ENCODE data around the gene PDE9A. TPM values are rescaled to one million over a fixed set of nuclear protein-coding genes. Genes with fewer than 3 reads are reported as not detected.

PDE9A gene
- total RNA-seq, 3 donors from 2014 or later, result 3.0 to 14.7 (median 10.5) TPM

DNA sequence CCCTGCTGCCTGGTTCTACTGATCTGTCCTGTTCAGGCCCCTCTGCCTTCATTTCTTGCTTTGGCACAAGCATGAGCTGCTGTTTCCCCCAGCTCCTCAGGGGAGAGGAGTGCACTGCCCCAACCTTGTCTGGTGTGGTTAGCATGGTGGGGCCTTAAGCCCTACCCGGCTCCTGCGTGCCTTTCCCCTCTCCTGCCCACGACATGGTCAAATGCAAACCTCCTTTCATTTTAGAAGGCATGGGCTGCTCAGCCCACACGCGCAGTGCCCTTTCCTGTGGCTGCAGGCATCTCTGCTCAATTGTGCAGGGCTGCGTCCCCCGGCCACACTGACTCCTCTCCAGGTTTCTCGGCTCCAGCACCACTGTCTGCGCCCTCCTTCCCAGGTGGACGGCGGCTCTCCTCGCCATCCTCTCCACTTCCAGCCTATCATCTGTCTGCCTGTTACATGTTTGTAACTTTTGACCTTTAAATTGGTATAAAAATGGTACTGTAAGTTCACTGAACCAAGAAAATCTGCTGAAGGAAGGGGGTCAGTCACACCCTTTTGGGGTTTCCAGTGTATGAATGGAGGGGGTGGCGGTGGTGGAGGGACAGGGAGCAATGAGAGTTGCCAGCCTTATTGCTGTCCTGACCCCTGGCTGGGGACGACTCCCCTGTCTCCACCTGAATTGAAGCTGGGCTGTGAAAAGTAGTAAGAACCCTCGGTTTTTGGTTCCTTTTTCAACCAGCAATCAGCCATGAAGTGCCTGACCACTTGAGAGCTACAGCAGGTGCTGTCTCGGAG lies 5.1 kb downstream of the PDE9A start:
- Histone ChIP-seq H3K36me3 (no peaks in the 10 kb centered on the region), H3K27ac (no peak overlapping the region), H3K4me1 (peaks cover 7 to 12% of the 10 kb centered on the region in 2 donors), H3K4me3 (no peak overlapping the region), H3K9me3 (no peaks in the 10 kb centered on the region), H3K27me3 (no peaks in the 10 kb centered on the region)
- DNase-seq (ENCODE audit: low spot score in 2 of 2), result no peak
- TF ChIP-seq POLR2AphosphoS5 (IDR thresholded peaks at IDR 0.05) (no peak), POLR2A (IDR thresholded peaks at IDR 0.05) (no peak)
- TF ChIP-seq, protein P1, sequence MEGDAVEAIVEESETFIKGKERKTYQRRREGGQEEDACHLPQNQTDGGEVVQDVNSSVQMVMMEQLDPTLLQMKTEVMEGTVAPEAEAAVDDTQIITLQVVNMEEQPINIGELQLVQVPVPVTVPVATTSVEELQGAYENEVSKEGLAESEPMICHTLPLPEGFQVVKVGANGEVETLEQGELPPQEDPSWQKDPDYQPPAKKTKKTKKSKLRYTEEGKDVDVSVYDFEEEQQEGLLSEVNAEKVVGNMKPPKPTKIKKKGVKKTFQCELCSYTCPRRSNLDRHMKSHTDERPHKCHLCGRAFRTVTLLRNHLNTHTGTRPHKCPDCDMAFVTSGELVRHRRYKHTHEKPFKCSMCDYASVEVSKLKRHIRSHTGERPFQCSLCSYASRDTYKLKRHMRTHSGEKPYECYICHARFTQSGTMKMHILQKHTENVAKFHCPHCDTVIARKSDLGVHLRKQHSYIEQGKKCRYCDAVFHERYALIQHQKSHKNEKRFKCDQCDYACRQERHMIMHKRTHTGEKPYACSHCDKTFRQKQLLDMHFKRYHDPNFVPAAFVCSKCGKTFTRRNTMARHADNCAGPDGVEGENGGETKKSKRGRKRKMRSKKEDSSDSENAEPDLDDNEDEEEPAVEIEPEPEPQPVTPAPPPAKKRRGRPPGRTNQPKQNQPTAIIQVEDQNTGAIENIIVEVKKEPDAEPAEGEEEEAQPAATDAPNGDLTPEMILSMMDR (IDR thresholded peaks at IDR 0.05), result no peak
- intact Hi-C loops (cut with DNase I; ENCODE audit: low total_unique reads), result no loop called here

DNA sequence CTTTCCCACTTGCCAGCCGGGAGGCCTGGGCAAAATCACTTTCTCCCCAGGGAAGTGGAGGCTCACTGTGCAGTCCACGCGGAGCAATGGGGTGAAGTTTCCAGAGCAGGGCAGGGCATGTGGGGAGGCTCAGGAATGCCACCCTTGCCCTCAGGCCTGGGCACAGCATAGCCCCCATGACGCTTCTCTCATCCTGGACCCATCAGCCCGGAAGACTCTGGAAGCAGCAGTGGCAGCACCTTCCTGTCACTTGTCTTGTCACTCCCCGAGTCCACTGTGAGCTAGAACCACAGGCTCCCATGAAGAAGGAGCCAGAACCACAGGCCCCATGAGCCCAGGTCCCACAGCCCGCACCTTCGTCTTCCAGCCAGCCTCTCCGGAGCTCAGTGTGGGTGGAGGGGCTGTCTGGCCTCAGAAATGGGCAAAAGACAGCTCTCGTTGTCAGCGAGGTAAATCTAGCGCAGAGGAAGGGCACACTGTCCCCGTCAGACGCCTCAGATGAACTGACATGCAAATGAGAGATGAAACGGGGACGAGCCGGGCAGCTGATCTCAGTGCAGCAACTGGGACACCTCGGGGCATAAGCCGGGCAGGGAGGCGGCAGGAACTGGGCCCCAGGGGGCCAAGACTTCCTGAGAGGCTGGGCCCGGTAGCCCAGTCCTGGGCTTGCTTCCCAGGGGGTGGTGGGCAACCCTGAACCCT lies 6.1 kb downstream of the PDE9A start:
- Histone ChIP-seq H3K9me3 (no peaks in the 10 kb centered on the region), H3K27ac (no peak overlapping the region), H3K4me1 (peaks cover 4 to 11% of the 10 kb centered on the region in 2 donors), H3K4me3 (no peak overlapping the region), H3K36me3 (no peaks in the 10 kb centered on the region), H3K27me3 (no peaks in the 10 kb centered on the region)
- TF ChIP-seq, protein P1 (IDR thresholded peaks at IDR 0.05), result no peak
- TF ChIP-seq POLR2AphosphoS5 (IDR thresholded peaks at IDR 0.05) (no peak), POLR2A (IDR thresholded peaks at IDR 0.05) (no peak)
- DNase-seq (ENCODE audit: low spot score in 2 of 2), result no peak
- intact Hi-C loops (cut with DNase I; ENCODE audit: low total_unique reads), result no loop called here

DNA sequence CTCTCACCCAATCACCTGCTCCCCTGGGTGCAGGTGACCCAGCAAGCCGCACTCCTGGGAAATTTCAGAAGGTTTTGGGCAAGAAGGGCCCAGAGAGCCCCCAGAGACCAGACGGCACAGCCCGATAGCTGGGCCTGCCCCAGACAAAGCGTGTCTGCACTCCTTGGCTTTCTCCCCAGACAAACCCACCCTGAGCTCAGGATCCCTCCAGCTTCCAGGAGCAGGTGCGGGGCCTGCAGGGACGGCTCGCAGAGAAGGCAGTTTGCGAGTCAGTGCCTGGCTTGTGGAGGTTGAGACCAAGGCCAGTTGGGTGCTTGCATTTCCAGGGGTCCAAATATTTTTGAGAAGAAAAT lies 6.7 kb downstream of the PDE9A start:
- no peaks in the 10 kb centered on the region for H3K27me3 ChIP-seq
- H3K27ac ChIP-seq, result no peak overlapping the region
- no peak overlapping the region for H3K4me3 ChIP-seq
- intact Hi-C loops (cut with DNase I; ENCODE audit: low total_unique reads), result no loop called here
- DNase-seq (ENCODE audit: low spot score in 2 of 2), result no peak
- H3K4me1 ChIP-seq, result peaks cover 0 to 5% of the 10 kb centered on the region in 2 donors
- H3K36me3 ChIP-seq, result no peaks in the 10 kb centered on the region
- H3K9me3 ChIP-seq, result no peaks in the 10 kb centered on the region
- TF ChIP-seq POLR2A (IDR thresholded peaks at IDR 0.05) (no peak), POLR2AphosphoS5 (IDR thresholded peaks at IDR 0.05) (no peak)
- TF ChIP-seq, protein P1 (IDR thresholded peaks at IDR 0.05), result no peak

DNA sequence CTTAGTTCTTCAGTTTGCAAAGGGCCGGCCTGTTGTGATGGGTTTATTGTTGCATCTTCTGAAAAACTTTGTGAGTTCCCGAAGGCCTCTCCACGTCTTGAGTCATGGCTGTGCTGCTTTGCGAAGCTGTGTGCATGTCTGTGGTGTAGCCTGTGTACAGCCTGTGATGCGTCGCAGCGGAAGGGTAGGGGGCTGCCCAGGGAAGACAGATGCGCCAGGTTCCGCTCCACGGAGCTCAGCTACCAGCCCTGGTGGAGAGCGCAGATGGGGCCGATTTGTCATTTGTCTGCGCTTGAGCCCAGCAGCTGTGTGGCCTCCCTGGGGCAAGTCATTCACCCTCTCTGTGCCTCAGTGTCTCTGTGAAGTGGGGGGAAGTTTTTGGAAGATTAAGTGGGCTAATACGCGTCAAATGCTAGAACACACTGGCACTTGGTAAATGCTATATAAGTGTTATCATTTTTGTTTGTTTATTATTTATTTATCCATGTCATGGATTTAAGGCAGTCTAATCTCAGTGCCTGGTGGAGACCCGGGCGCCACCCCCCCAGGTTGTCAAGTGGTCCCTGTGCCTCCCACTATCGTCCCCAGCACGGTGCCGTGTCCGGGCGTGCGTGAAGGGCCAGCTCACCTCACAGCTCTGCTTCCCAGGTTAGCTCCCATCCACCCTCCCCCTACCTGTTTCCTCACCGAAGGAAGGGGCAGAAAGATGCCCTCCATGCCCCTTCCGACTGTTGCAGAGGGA lies 8.4 kb downstream of the PDE9A start:
- Histone ChIP-seq H3K27ac (no peak overlapping the region), H3K27me3 (no peaks in the 10 kb centered on the region), H3K4me3 (no peak overlapping the region), H3K9me3 (no peaks in the 10 kb centered on the region), H3K36me3 (no peaks in the 10 kb centered on the region), H3K4me1 (no peaks in the 10 kb centered on the region)
- DNase-seq (ENCODE audit: low spot score in 2 of 2), result no peak
- TF ChIP-seq POLR2A (IDR thresholded peaks at IDR 0.05) (no peak), POLR2AphosphoS5 (IDR thresholded peaks at IDR 0.05) (no peak)
- intact Hi-C loops (cut with DNase I; ENCODE audit: low total_unique reads), result no loop called here

DNA sequence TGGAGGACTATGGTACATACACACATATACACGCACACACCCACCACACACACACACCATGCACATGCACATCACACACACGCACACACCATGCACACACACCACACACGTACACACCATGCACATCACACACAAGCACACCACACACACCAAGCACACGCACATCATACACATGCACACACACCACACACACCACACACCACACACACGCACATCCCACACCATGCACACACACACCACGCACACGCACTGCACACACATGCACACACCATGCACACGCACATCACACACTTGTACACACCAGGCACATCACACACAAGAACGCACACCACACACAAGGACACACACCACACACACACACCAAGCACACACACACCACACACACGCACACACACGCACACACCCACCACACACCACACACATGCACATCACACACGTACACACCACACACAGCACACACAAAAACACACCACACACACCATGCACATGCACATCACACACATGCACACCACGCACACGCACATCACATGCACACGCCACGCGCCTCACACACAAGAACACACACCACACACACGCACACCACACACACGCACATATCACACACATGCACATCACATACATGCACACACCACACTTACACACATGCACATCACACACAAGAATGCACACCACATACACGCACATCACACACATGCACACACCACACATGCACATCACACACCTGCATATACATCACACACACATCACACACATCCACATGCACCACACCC lies 9.2 kb downstream of the PDE9A start:
- H3K36me3 ChIP-seq, result no peaks in the 10 kb centered on the region
- TF ChIP-seq POLR2A (IDR thresholded peaks at IDR 0.05) (no peak), POLR2AphosphoS5 (IDR thresholded peaks at IDR 0.05) (no peak)
- TF ChIP-seq, protein P1 (IDR thresholded peaks at IDR 0.05), result no peak
- H3K27me3 ChIP-seq, result no peaks in the 10 kb centered on the region
- no peak for DNase-seq (ENCODE audit: low spot score in 2 of 2)
- no peak overlapping the region for H3K4me3 ChIP-seq
- no peak overlapping the region for H3K27ac ChIP-seq
- H3K9me3 ChIP-seq, result no peaks in the 10 kb centered on the region
- intact Hi-C loops (cut with DNase I; ENCODE audit: low total_unique reads), result no loop called here
- no peaks in the 10 kb centered on the region for H3K4me1 ChIP-seq

Measured in breast epithelium (tissue), 4 donors.